IMR-90 (cell line): Measurements from ENCODE around the gene SLC25A44. TPM values are rescaled to one million over a fixed set of nuclear protein-coding genes. Genes with fewer than 3 reads are reported as not detected.

Experiments
- ATAC-seq: fragments of 200-7000 bp; cut with Tn5 transposase; 2 replicates; pipeline ENCODE4 v1.9.1; 2020; ENCODE audit warnings: low read depth, mild to moderate bottlenecking, moderate library complexity
- BruUV-seq: library from RNA; stranded (reverse); fragments of 400-500 nt; replicated peaks from 2 replicates; lab custom pipeline; 2021; lab: Mats Ljungman, UMichigan
- CTCF ChIA-PET: fragments of 300-600 bp; formaldehyde crosslinking; extraction: SDS; loops from one replicate; lab custom pipeline; 2021; ENCODE audit warnings: antibody characterized with exemption; lab: Yijun Ruan, JAX
- POLR2A ChIA-PET: fragments of 300-600 bp; sonication (Branson Sonifier 250); formaldehyde crosslinking; loops from one replicate; lab custom pipeline; 2022; ENCODE audit warnings: antibody characterized with exemption; ENCODE audit not compliant: unreplicated experiment; lab: Charles Lee
- DNase-seq: peaks from one replicate; pipeline ENCODE4 v3.0.0; 2013
- H2AFZ ChIP-seq: replicated peaks from 2 replicates; pipeline ENCODE3; 2013; ENCODE audit warnings: low read length, mild to moderate bottlenecking; ENCODE audit not compliant: poor library complexity
- H2AK5ac ChIP-seq: 2 replicates; pipeline ENCODE4 v1.6.1; 2013; ENCODE audit warnings: low read depth, low read length, inconsistent platforms
- H2AK9ac ChIP-seq: replicated peaks from 2 replicates; pipeline ENCODE3; 2013; ENCODE audit warnings: mild to moderate bottlenecking, low read depth, low read length, moderate library complexity; ENCODE audit not compliant: poor library complexity
- H2BK120ac ChIP-seq: 2 replicates; pipeline ENCODE4 v1.6.1; 2013; ENCODE audit warnings: low read depth, low read length, inconsistent platforms
- H2BK15ac ChIP-seq: 3 replicates; pipeline ENCODE4 v1.6.1; 2013; ENCODE audit warnings: low read depth, low read length, inconsistent platforms
- H2BK20ac ChIP-seq: 2 replicates; pipeline ENCODE4 v1.6.1; 2013; ENCODE audit warnings: low read depth, mild to moderate bottlenecking, inconsistent platforms, low read length, moderate library complexity
- H2BK5ac ChIP-seq: 2 replicates; pipeline ENCODE4 v1.6.1; 2013; ENCODE audit warnings: mild to moderate bottlenecking, low read depth, low read length, inconsistent platforms; ENCODE audit not compliant: poor library complexity, severe bottlenecking
- H3K14ac ChIP-seq: replicated peaks from 2 replicates; pipeline ENCODE4 v1.6.1; 2013; ENCODE audit warnings: low read depth, low read length, inconsistent platforms
- H3K18ac ChIP-seq: 2 replicates; pipeline ENCODE4 v1.6.1; 2013; ENCODE audit warnings: low read depth, low read length, control low read depth
- H3K23ac ChIP-seq: 2 replicates; pipeline ENCODE4 v1.6.1; 2013; ENCODE audit warnings: low read depth, low read length, inconsistent platforms
- H3K27ac ChIP-seq: 2 replicates; pipeline ENCODE4 v1.5.1; 2013; ENCODE audit warnings: mild to moderate bottlenecking, control low read depth, low read length; ENCODE audit not compliant: insufficient read depth
- H3K27me3 ChIP-seq: 2 replicates; pipeline ENCODE4 v1.6.1; 2013; ENCODE audit warnings: low read length; ENCODE audit not compliant: control insufficient read depth, insufficient read depth
- H3K36me3 ChIP-seq: 2 replicates; pipeline ENCODE4 v1.6.1; 2013; ENCODE audit warnings: low read length, mixed read lengths; ENCODE audit not compliant: control insufficient read depth, insufficient read depth
- H3K4ac ChIP-seq: 2 replicates; pipeline ENCODE4 v1.6.1; 2013; ENCODE audit warnings: low read depth, low read length, inconsistent platforms
- H3K4me1 ChIP-seq: 2 replicates; pipeline ENCODE4 v1.6.1; 2013; ENCODE audit warnings: low read length, mixed read lengths; ENCODE audit not compliant: control insufficient read depth, insufficient read depth
- H3K4me2 ChIP-seq: 2 replicates; pipeline ENCODE4 v1.6.1; 2013; ENCODE audit warnings: low read depth, mild to moderate bottlenecking, control low read depth, low read length, moderate library complexity
- H3K4me3 ChIP-seq: 2 replicates; pipeline ENCODE4 v1.5.1; 2013; ENCODE audit warnings: low read depth, mild to moderate bottlenecking, control low read depth, low read length, moderate library complexity; ENCODE audit not compliant: insufficient read depth
- H3K56ac ChIP-seq: 2 replicates; pipeline ENCODE4 v1.6.1; 2013; ENCODE audit warnings: low read length, inconsistent platforms; ENCODE audit not compliant: insufficient read depth; ENCODE audit errors: extremely low read depth
- H3K79me1 ChIP-seq, 2 experiments: 2 replicates each; pipeline ENCODE4 v1.6.1; 2013; ENCODE audit warnings: low read length in 2 of 2, inconsistent platforms in 1 of 2, low read depth in 1 of 2
- H3K9ac ChIP-seq: 2 replicates; pipeline ENCODE4 v1.6.1; 2013; ENCODE audit warnings: low read depth, low read length, control low read depth
- H3K9me1 ChIP-seq: 2 replicates; pipeline ENCODE4 v1.6.1; 2013; ENCODE audit warnings: low read length, inconsistent platforms; ENCODE audit not compliant: insufficient read depth
- H3K9me3 ChIP-seq: 2 replicates; pipeline ENCODE4 v1.6.1; 2013; ENCODE audit warnings: low read length; ENCODE audit not compliant: control insufficient read depth, insufficient read depth
- H4K20me1 ChIP-seq: 2 replicates; pipeline ENCODE4 v1.6.1; 2013; ENCODE audit warnings: low read length, inconsistent platforms; ENCODE audit not compliant: insufficient read depth
- H4K5ac ChIP-seq: 2 replicates; pipeline ENCODE4 v1.6.1; 2013; ENCODE audit warnings: mild to moderate bottlenecking, low read depth, low read length, control low read depth
- H4K8ac ChIP-seq, 2 experiments: 2 replicates each; pipeline ENCODE4 v1.6.1; 2013; ENCODE audit warnings: low read depth in 2 of 2, low read length in 2 of 2, control low read depth in 1 of 2, inconsistent platforms in 1 of 2
- H4K91ac ChIP-seq: 2 replicates; pipeline ENCODE4 v1.6.1; 2013; ENCODE audit warnings: low read depth, low read length, inconsistent platforms; ENCODE audit not compliant: insufficient read depth
- BHLHE40 ChIP-seq: fragments of 150-350 bp; IDR thresholded peaks from 2 replicates; pipeline ENCODE4 v1.6.1; 2016; ENCODE audit warnings: mild to moderate bottlenecking, low read depth, low read length
- CEBPB ChIP-seq: IDR thresholded peaks from 2 replicates; pipeline ENCODE4 v1.6.1; 2012; ENCODE audit warnings: low read depth, low read length, improper control_type of control experiment
- CHD1 ChIP-seq: IDR thresholded peaks from 2 replicates; pipeline ENCODE4 v1.6.1; 2012; ENCODE audit warnings: low read depth, low read length, improper control_type of control experiment
- FOS ChIP-seq: fragments of 150-350 bp; IDR thresholded peaks from 2 replicates; pipeline ENCODE4 v1.6.1; 2016; ENCODE audit warnings: low read depth, low read length
- MAFK ChIP-seq: IDR thresholded peaks from 2 replicates; pipeline ENCODE4 v1.6.1; 2012; ENCODE audit warnings: low read depth, low read length, improper control_type of control experiment
- MAZ ChIP-seq: IDR thresholded peaks from 2 replicates; pipeline ENCODE4 v1.6.1; 2012; ENCODE audit warnings: low read depth, mild to moderate bottlenecking, low read length, improper control_type of control experiment, moderate library complexity, borderline replicate concordance
- MXI1 ChIP-seq: IDR thresholded peaks from 2 replicates; pipeline ENCODE4 v1.6.1; 2012; ENCODE audit warnings: low read depth, mild to moderate bottlenecking, low read length, moderate library complexity, borderline replicate concordance
- NFE2L2 ChIP-seq: fragments of 150-350 bp; IDR thresholded peaks from 2 replicates; pipeline ENCODE4 v1.6.1; 2016; ENCODE audit warnings: low read depth, mild to moderate bottlenecking, low read length
- POLR2A ChIP-seq: IDR thresholded peaks from 2 replicates; pipeline ENCODE4 v1.6.1; 2012; ENCODE audit warnings: mild to moderate bottlenecking, low read depth, low read length
- RAD21 ChIP-seq: IDR thresholded peaks from 2 replicates; pipeline ENCODE4 v1.6.1; 2012; ENCODE audit warnings: low read length, improper control_type of control experiment
- RCOR1 ChIP-seq: IDR thresholded peaks from 2 replicates; pipeline ENCODE4 v1.6.1; 2012; ENCODE audit warnings: mild to moderate bottlenecking, low read length, improper control_type of control experiment; ENCODE audit not compliant: insufficient replicate concordance
- RFX5 ChIP-seq: IDR thresholded peaks from 2 replicates; pipeline ENCODE4 v1.8.0; 2012; ENCODE audit warnings: low read depth, mild to moderate bottlenecking, low read length, moderate library complexity
- SMC3 ChIP-seq: fragments of 150-350 bp; IDR thresholded peaks from 2 replicates; pipeline ENCODE4 v1.6.1; 2016; ENCODE audit warnings: low read depth, mild to moderate bottlenecking, antibody characterized with exemption, low read length, moderate library complexity
- WGBS, 2 experiments: methylation state at CpG; one replicate each; pipeline versions ENCODE4 v1.1.5 to v1.1.7; 2013; ENCODE audit warnings: missing lambda C conversion rate in 2 of 2; ENCODE audit not compliant: insufficient read length in 1 of 2; ENCODE audit errors: extremely low coverage in 2 of 2; 5-methylcytosine and 5-hydroxymethylcytosine counted together
- dilution Hi-C: fragments of 300-500 bp; cut with HindIII; formaldehyde crosslinking; loops from one replicate; pipeline ENCODE4 v1.14.3; 2018; ENCODE audit warnings: low sequenced_read_pairs; ENCODE audit not compliant: unreplicated experiment
- in situ Hi-C: fragments of 300-500 bp; cut with MboI; formaldehyde crosslinking; loops from 3 replicates; pipeline ENCODE4 v1.14.3; 2019; ENCODE audit warnings: low sequenced_read_pairs, inconsistent platforms, mixed read lengths
- intact Hi-C: fragments of 100-400 bp; cut with micrococcal nuclease; formaldehyde crosslinking; loops from 2 replicates; pipeline ENCODE4 v1.10.0; 2022
- polyA plus RNA-seq, 3 experiments: library from polyadenylated mRNA; depleted of rRNA; stranded (reverse); fragments of >200 nt; gene quantifications; 2 replicates each; pipeline ENCODE4 v1.2.3, GENCODE V29; 2012; ENCODE audit warnings: low replicate concordance in 1 of 3
- total RNA-seq: library from RNA; depleted of rRNA; stranded (reverse); fragments of >200 nt; gene quantifications from 2 replicates; pipeline ENCODE4 v1.2.3, GENCODE V29; 2012
- TF ChIP-seq, protein P1 (sequence below): fragments of 150-350 bp; IDR thresholded peaks from 2 replicates; pipeline ENCODE4 v1.6.1; 2017; ENCODE audit warnings: mild to moderate bottlenecking, antibody characterized with exemption, low read length, low read depth
- TF ChIP-seq, protein P2 (sequence below): conservative IDR thresholded peaks from 2 replicates; pipeline ENCODE4 v1.5.1; 2012; ENCODE audit warnings: mild to moderate bottlenecking, low read depth, low read length, improper control_type of control experiment

SLC25A44 gene
- total and polyA plus RNA-seq, 2 of the 4 experiments (the other 2 are of a cell fraction) = 12.7 to 20.2 TPM

DNA sequence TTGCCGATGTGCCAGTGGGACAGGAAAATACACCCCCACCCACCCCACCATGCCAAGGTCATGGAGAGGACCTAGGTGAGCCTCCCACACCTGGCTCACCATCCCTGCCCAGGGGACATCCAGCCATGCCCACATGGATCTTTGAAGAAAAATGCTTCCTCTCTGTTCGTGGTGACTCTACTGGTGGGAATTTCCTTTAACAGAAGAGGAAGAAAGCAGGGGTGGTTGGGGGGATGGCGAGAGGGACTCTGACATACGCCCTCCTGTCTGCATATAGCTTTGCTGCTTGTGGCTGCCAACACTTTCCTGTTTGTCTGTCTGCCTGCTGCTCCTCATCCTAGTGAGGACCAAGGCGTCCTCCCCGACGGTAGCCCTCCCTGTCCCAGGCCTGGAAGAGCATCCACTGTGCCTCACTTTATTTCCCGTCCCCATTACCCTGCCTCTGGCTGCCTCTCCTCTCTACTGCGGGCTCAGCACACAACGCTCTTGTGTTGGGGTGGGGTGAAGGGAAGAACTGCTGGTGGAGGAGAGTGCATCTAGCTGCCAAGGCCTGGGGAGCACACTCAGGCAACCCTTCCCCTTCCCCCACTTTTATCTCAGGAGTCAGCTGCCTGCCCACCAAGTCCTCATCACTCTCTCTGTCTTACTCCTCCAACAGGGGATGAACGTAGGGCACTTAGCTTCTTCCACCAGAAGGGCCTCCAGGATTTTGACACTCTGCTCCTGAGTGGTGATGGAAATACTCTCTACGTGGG, 38.0 kb upstream of the SLC25A44 start:
- WGBS, 2 experiments = 40% methylated on average over 1 of the region's 12 CpGs; no CpG with 5 or more reads in 1 of the 2 experiments

More for the DNA sequence above, 38.0 kb upstream of the SLC25A44 start:
- Histone ChIP-seq H2BK20ac (no peak overlapping the region), H3K9me1 (peaks cover 16% of the 10 kb centered on the region), H3K27me3 (peaks cover 2% of the 10 kb centered on the region; the same call in 1 of the 2 replicates), H2AK9ac (no peak overlapping the region), H2AFZ (peak overlapping the region; percentile 51), H3K9ac (no peak overlapping the region), H2BK15ac (no peak overlapping the region), H3K14ac (0 out of 2 replicates have a peak overlapping the region, but pooled peaks have one; percentile 6), H4K91ac (no peak overlapping the region), H2BK120ac (no peak overlapping the region), H3K36me3 (no peaks in the 10 kb centered on the region), H3K4me3 (no peak overlapping the region), H3K4me2 (no peak overlapping the region), H2AK5ac (no peak overlapping the region), H3K23ac (no peak overlapping the region), H3K56ac (no peak overlapping the region), H3K18ac (no peak overlapping the region), H4K8ac (no peak overlapping the region), H3K9me3 (no peaks in the 10 kb centered on the region), H3K79me1 (no peaks in the 10 kb centered on the region), H4K5ac (no peak overlapping the region), H2BK5ac (no peak overlapping the region), H3K4me1 (peaks cover 6% of the 10 kb centered on the region), H4K20me1 (no peaks in the 10 kb centered on the region), H3K27ac (no peak overlapping the region), H3K4ac (no peak overlapping the region)
- TF ChIP-seq NFE2L2 (no peak), SMC3 (no peak), RFX5 (no peak), BHLHE40 (no peak), RAD21 (no peak), RCOR1 (no peak), CEBPB (no peak), MXI1 (no peak), MAFK (no peak), MAZ (no peak), FOS (no peak), POLR2A (no peak), CHD1 (no peak)
- TF ChIP-seq, protein P1, sequence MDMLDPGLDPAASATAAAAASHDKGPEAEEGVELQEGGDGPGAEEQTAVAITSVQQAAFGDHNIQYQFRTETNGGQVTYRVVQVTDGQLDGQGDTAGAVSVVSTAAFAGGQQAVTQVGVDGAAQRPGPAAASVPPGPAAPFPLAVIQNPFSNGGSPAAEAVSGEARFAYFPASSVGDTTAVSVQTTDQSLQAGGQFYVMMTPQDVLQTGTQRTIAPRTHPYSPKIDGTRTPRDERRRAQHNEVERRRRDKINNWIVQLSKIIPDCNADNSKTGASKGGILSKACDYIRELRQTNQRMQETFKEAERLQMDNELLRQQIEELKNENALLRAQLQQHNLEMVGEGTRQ = no peak
- TF ChIP-seq, protein P2, sequence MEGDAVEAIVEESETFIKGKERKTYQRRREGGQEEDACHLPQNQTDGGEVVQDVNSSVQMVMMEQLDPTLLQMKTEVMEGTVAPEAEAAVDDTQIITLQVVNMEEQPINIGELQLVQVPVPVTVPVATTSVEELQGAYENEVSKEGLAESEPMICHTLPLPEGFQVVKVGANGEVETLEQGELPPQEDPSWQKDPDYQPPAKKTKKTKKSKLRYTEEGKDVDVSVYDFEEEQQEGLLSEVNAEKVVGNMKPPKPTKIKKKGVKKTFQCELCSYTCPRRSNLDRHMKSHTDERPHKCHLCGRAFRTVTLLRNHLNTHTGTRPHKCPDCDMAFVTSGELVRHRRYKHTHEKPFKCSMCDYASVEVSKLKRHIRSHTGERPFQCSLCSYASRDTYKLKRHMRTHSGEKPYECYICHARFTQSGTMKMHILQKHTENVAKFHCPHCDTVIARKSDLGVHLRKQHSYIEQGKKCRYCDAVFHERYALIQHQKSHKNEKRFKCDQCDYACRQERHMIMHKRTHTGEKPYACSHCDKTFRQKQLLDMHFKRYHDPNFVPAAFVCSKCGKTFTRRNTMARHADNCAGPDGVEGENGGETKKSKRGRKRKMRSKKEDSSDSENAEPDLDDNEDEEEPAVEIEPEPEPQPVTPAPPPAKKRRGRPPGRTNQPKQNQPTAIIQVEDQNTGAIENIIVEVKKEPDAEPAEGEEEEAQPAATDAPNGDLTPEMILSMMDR = no peak
- intact Hi-C loops = no loop called here
- in situ Hi-C loops = no loop called here
- POLR2A ChIA-PET = no interaction called here
- BruUV-seq = no TSS peak
- dilution Hi-C loops = no loop called here
- CTCF ChIA-PET = interaction anchor here (1.0 kb wide), 1 partner anchor 69 kb away, joined by 3 read pairs; no protein-coding TSS in a partner anchor
- no peak for ATAC-seq
- DNase-seq = no peak
